Measurements from ENCODE around the gene MIPOL1. TPM values are rescaled to one million over a fixed set of nuclear protein-coding genes. Genes with fewer than 3 reads are reported as not detected.

The MIPOL1 gene
- total RNA-seq, 1 experiment from 2014 or later = 15.4 TPM

DNA sequence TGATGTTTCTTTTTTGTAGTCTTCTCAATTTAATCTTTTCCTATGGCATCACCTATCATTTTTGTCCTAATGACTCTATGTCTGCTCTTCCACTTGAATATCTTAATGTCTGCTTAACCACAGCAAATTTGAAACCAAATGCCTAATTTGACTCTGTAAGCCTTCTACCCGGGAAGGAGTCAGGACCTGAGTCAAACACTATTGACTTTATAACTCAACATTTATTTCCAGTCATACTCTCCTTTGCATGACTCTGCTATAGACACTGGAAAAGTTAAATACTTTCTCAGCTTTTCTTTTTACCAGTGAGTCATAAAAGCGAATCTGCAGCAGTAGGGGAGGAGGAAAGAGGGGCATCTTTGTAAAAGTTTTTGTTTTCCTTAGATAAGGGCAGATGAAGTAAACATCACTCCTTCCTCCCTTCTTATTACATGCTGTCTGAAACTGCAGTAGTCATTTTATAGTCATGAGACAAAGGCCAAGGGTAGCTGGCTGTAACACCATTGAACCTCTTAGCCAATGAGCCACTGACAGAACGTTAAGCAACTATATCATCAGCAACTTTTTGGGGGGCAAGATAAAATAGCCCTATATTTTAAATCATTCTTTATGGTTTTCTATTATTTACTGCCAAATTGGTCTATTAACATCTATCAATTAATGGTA lies 179.3 kb downstream of the MIPOL1 start:
- H3K9ac ChIP-seq (ENCODE audit: low read length) = no peak overlapping the region
- no peak overlapping the region for H2AFZ ChIP-seq (ENCODE audit: low read depth, low read length, poor library complexity, severe bottlenecking)
- no peaks in the 10 kb centered on the region for H3K4me1 ChIP-seq (ENCODE audit: control insufficient read depth in 1 of 2, insufficient read depth in 2 of 2, low read length in 2 of 2)
- TF ChIP-seq CBX3 (IDR thresholded peaks at IDR 0.05; ENCODE audit: low read depth) (no peak), SP1 (IDR thresholded peaks at IDR 0.05; ENCODE audit: low read depth) (no peak), RAD21 (IDR thresholded peaks at IDR 0.05; ENCODE audit: low read depth) (no peak), EGR1 (IDR thresholded peaks at IDR 0.05; ENCODE audit: low read depth) (no peak), SRF (IDR thresholded peaks at IDR 0.05; ENCODE audit: low read depth) (no peak), FOSL1 (IDR thresholded peaks at IDR 0.05; ENCODE audit: low read depth) (no peak), EZH2phosphoT487 (IDR thresholded peaks at IDR 0.05; ENCODE audit: borderline replicate concordance) (no peak), CEBPB (IDR thresholded peaks at IDR 0.05; ENCODE audit: low read depth) (no peak), YY1 (IDR thresholded peaks at IDR 0.05; ENCODE audit: extremely low read depth, insufficient replicate concordance, low read depth, low read length) (no peak), POLR2AphosphoS5 (IDR thresholded peaks at IDR 0.05; ENCODE audit: low read depth, low read length) (no peak)
- TF ChIP-seq, protein P1, sequence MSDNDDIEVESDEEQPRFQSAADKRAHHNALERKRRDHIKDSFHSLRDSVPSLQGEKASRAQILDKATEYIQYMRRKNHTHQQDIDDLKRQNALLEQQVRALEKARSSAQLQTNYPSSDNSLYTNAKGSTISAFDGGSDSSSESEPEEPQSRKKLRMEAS (IDR thresholded peaks at IDR 0.05) = no peak
- H3K79me2 ChIP-seq (ENCODE audit: insufficient read depth, low read length) = no peaks in the 10 kb centered on the region
- no peak for DNase-seq (ENCODE audit: low read depth, low spot score)
- H3K4me2 ChIP-seq (ENCODE audit: low read length) = no peak overlapping the region
- ChIA-PET CTCF (no interaction called here), RAD21 (ENCODE audit: low non-redundant PET in 1 of 2, low total read pairs in 2 of 2, uncharacterized antibody in 2 of 2, unreplicated experiment in 2 of 2) (no interaction called here), POLR2A (no interaction called here)
- H3K4me3 ChIP-seq (replicated peaks in 1 of 2; ENCODE audit: low read depth in 1 of 2, low read length in 2 of 2) = no peak overlapping the region
- no TSS peak for BruUV-seq (replicated peaks)
- intact Hi-C loops (cut with micrococcal nuclease) = no loop called here
- no peaks in the 10 kb centered on the region for H3K9me2 ChIP-seq (ENCODE audit: insufficient read depth)
- no peak for ATAC-seq
- H3K27me3 ChIP-seq (ENCODE audit: insufficient read depth, low read length) = no peaks in the 10 kb centered on the region
- H3K27ac ChIP-seq (ENCODE audit: low read depth, low read length) = no peak overlapping the region
- no peaks in the 10 kb centered on the region for H3K9me3 ChIP-seq (ENCODE audit: control insufficient read depth in 1 of 2, insufficient read depth in 1 of 2, low read depth in 1 of 2, low read length in 2 of 2)
- no peaks in the 10 kb centered on the region for H4K20me1 ChIP-seq (ENCODE audit: insufficient read depth)
- no peaks in the 10 kb centered on the region for H3K36me3 ChIP-seq (ENCODE audit: control insufficient read depth in 1 of 2, insufficient read depth in 2 of 2, low read length in 2 of 2)

Data from HCT116 (cell line).